C4-2B (cell line): ENCODE measurements around the gene ALDH1L1.

Source experiments
- H3K27ac ChIP-seq: fragments of 450-650 bp; 2 replicates; pipeline ENCODE4 v1.5.1; 2017
- CTCF ChIP-seq: fragments of 450-650 bp; conservative IDR thresholded peaks from 2 replicates; pipeline ENCODE4 v1.5.1; 2017; ENCODE audit warnings: mild to moderate bottlenecking
- ZFX ChIP-seq: fragments of 450-650 bp; IDR thresholded peaks from 2 replicates; pipeline ENCODE4 v1.6.1; 2017

ALDH1L1 gene

GRCh38 chr3:126137490-126138130 is 42.8 kb downstream of the ALDH1L1 start:
- TF ChIP-seq CTCF (no peak), ZFX (no peak)

GRCh38 chr3:126136428-126137220 is 43.8 kb downstream of the ALDH1L1 start:
- no peak overlapping the region for H3K27ac ChIP-seq
- TF ChIP-seq CTCF = no peak
- no peak for TF ChIP-seq ZFX

More at GRCh38 chr3:126137490-126138130, 42.8 kb downstream of the ALDH1L1 start:
- H3K27ac ChIP-seq = no peak overlapping the region

GRCh38 chr3:126135406-126136076 is 44.8 kb downstream of the ALDH1L1 start:
- no peak overlapping the region for H3K27ac ChIP-seq
- TF ChIP-seq ZFX = no peak
- no peak for TF ChIP-seq CTCF

GRCh38 chr3:126135071-126135405 is 45.3 kb downstream of the ALDH1L1 start:
- H3K27ac ChIP-seq = no peak overlapping the region
- TF ChIP-seq ZFX = no peak
- no peak for TF ChIP-seq CTCF

GRCh38 chr3:126134219-126134975 is 46.0 kb downstream of the ALDH1L1 start:
- TF ChIP-seq ZFX (no peak), CTCF (peak; percentile 92)

GRCh38 chr3:126133606-126134005 is 46.8 kb downstream of the ALDH1L1 start:
- no peak for TF ChIP-seq ZFX
- no peak for TF ChIP-seq CTCF
- no peak overlapping the region for H3K27ac ChIP-seq

More at GRCh38 chr3:126134219-126134975, 46.0 kb downstream of the ALDH1L1 start:
- no peak overlapping the region for H3K27ac ChIP-seq
